Liver (tissue), 3 donors: ENCODE results near the gene LYZL6.

Experiments
- EGR1 ChIP-seq, 2 donors: IDR thresholded peaks; 2 replicates each; pipeline ENCODE4 v1.6.1; 2016 to 2018; ENCODE audit warnings: antibody characterized with exemption in 2 of 2, low read depth in 2 of 2
- FOXA1 ChIP-seq: IDR thresholded peaks from 2 replicates; pipeline ENCODE4 v1.6.1; 2016; ENCODE audit warnings: antibody characterized with exemption
- GABPA ChIP-seq, 2 donors: IDR thresholded peaks in 1 of 2; conservative IDR thresholded peaks in 1 of 2; 2 replicates each; pipeline ENCODE4 v1.6.1; 2016; ENCODE audit warnings: antibody characterized with exemption in 2 of 2, mild to moderate bottlenecking in 1 of 2, moderate library complexity in 1 of 2
- JUND ChIP-seq, 2 donors: IDR thresholded peaks; 2 replicates each; pipeline ENCODE4 v1.6.1; 2016; ENCODE audit warnings: antibody characterized with exemption in 2 of 2
- MAX ChIP-seq: IDR thresholded peaks from 2 replicates; pipeline ENCODE4 v1.6.1; 2016; ENCODE audit warnings: antibody characterized with exemption
- RAD21 ChIP-seq, 2 donors: IDR thresholded peaks; 2 replicates each; pipeline ENCODE4 v1.6.1; 2016; ENCODE audit warnings: antibody characterized with exemption in 2 of 2, mild to moderate bottlenecking in 2 of 2
- REST ChIP-seq: IDR thresholded peaks from 2 replicates; pipeline ENCODE4 v1.6.1; 2016; ENCODE audit warnings: antibody characterized with exemption, mild to moderate bottlenecking
- RXRA ChIP-seq, 2 donors: IDR thresholded peaks; 2 replicates each; pipeline ENCODE4 v1.6.1; 2017 to 2018; ENCODE audit warnings: antibody characterized with exemption in 2 of 2, mild to moderate bottlenecking in 1 of 2
- SP1 ChIP-seq: IDR thresholded peaks from 2 replicates; pipeline ENCODE4 v1.6.1; 2018; ENCODE audit warnings: antibody characterized with exemption, mild to moderate bottlenecking
- TAF1 ChIP-seq: conservative IDR thresholded peaks from 2 replicates; pipeline ENCODE4 v1.6.1; 2016; ENCODE audit warnings: antibody characterized with exemption, mild to moderate bottlenecking
- YY1 ChIP-seq: IDR thresholded peaks from 2 replicates; pipeline ENCODE4 v1.6.1; 2016; ENCODE audit warnings: antibody characterized with exemption, mild to moderate bottlenecking
- TF ChIP-seq, protein P1 (sequence below): fragments of 150-350 bp; IDR thresholded peaks from 2 replicates; pipeline ENCODE4 v1.5.1; 2017; ENCODE audit warnings: improper control_type of control experiment, low read depth, low read length; ENCODE audit not compliant: missing input control
- TF ChIP-seq, protein P2 (sequence below): IDR thresholded peaks from 2 replicates; pipeline ENCODE4 v1.6.1; 2016; ENCODE audit warnings: antibody characterized with exemption
- TF ChIP-seq, protein P3 (sequence below): IDR thresholded peaks from 2 replicates; pipeline ENCODE4 v1.6.1; 2016; ENCODE audit warnings: antibody characterized with exemption
- donor health status: healthy.
- donor health status: healthy.

- TF ChIP-seq SP1 (peak; percentile 87), RAD21 (IDR thresholded peaks at IDR 0.05) (peak; percentile 41 to 53), GABPA (IDR thresholded peaks at IDR 0.05 in 1 of 2, conservative IDR thresholded peaks at IDR 0.05 in 1 of 2) (no peak), YY1 (peak; percentile 64), EGR1 (IDR thresholded peaks at IDR 0.05; ENCODE audit: low read depth in 2 of 2) (peak; percentile 38 to 76), MAX (no peak), TAF1 (no peak), REST (peak; percentile 55), RXRA (IDR thresholded peaks at IDR 0.05) (peak; percentile 76 to 89), FOXA1 (no peak), JUND (IDR thresholded peaks at IDR 0.05) (peak in 1 of 2 donors; percentile 38)
- TF ChIP-seq, protein P1, sequence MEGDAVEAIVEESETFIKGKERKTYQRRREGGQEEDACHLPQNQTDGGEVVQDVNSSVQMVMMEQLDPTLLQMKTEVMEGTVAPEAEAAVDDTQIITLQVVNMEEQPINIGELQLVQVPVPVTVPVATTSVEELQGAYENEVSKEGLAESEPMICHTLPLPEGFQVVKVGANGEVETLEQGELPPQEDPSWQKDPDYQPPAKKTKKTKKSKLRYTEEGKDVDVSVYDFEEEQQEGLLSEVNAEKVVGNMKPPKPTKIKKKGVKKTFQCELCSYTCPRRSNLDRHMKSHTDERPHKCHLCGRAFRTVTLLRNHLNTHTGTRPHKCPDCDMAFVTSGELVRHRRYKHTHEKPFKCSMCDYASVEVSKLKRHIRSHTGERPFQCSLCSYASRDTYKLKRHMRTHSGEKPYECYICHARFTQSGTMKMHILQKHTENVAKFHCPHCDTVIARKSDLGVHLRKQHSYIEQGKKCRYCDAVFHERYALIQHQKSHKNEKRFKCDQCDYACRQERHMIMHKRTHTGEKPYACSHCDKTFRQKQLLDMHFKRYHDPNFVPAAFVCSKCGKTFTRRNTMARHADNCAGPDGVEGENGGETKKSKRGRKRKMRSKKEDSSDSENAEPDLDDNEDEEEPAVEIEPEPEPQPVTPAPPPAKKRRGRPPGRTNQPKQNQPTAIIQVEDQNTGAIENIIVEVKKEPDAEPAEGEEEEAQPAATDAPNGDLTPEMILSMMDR = no peak
- TF ChIP-seq, protein P2, sequence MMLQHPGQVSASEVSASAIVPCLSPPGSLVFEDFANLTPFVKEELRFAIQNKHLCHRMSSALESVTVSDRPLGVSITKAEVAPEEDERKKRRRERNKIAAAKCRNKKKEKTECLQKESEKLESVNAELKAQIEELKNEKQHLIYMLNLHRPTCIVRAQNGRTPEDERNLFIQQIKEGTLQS = no peak
- TF ChIP-seq, protein P3, sequence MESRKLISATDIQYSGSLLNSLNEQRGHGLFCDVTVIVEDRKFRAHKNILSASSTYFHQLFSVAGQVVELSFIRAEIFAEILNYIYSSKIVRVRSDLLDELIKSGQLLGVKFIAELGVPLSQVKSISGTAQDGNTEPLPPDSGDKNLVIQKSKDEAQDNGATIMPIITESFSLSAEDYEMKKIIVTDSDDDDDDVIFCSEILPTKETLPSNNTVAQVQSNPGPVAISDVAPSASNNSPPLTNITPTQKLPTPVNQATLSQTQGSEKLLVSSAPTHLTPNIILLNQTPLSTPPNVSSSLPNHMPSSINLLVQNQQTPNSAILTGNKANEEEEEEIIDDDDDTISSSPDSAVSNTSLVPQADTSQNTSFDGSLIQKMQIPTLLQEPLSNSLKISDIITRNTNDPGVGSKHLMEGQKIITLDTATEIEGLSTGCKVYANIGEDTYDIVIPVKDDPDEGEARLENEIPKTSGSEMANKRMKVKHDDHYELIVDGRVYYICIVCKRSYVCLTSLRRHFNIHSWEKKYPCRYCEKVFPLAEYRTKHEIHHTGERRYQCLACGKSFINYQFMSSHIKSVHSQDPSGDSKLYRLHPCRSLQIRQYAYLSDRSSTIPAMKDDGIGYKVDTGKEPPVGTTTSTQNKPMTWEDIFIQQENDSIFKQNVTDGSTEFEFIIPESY = peak; percentile 28
Measured at GRCh38 chr17:35991075-35991474, 47.6 kb upstream of the LYZL6 start.
